GM18861 (cell line): ENCODE data around the gene FADS6.

Experiments used
- ATAC-seq: cut with Tn5 transposase; IDR thresholded peaks from one replicate; pipeline ENCODE4 v1.9.1; 2021; ENCODE audit not compliant: unreplicated experiment

The FADS6 gene

GRCh38 chr17:74833501-74834377, 59.7 kb downstream of the FADS6 start:
- no peak for ATAC-seq

- ATAC-seq: no peak
These were observed 61.0 kb downstream of the FADS6 start for GRCh38 chr17:74832421-74832820.

- no peak for ATAC-seq
These were observed 61.8 kb downstream of the FADS6 start for GRCh38 chr17:74831444-74832146.

- ATAC-seq: no peak
These were observed 62.6 kb downstream of the FADS6 start for GRCh38 chr17:74830861-74831260.

- ATAC-seq: no peak
These were observed 65.6 kb downstream of the FADS6 start for GRCh38 chr17:74827800-74828199.
